Measurements from ENCODE around the gene DPH2. TPM values are rescaled to one million over a fixed set of nuclear protein-coding genes. Genes with fewer than 3 reads are reported as not detected.
A peak's percentile ranks its signal among the peaks of the same experiment; 100 is the strongest.

Gene DPH2
- polyA plus RNA-seq, 3 donors = 10.0 to 21.3 (median 14.6) TPM

GRCh38 chr1:43958351-43959255 lies 11.2 kb upstream of the DPH2 start:
- H3K27ac ChIP-seq (ENCODE audit: low read depth, low read length) = no peak overlapping the region
- 88 to 92% (median 89%) methylated on average over 9 of the region's 9 CpGs for WGBS, 3 donors

GRCh38 chr1:43960798-43961197 lies 9.0 kb upstream of the DPH2 start:
- WGBS, 3 donors = 93 to 95% (median 94%) methylated on average over 8 of the region's 8 CpGs
- no peak overlapping the region for H3K27ac ChIP-seq (ENCODE audit: low read depth, low read length)

GRCh38 chr1:43961692-43962091 lies 8.1 kb upstream of the DPH2 start:
- no peak overlapping the region for H3K27ac ChIP-seq (ENCODE audit: low read depth, low read length)
- WGBS, 3 donors = 81 to 91% (median 86%) methylated on average over 3 of the region's 3 CpGs

- H3K27ac ChIP-seq (ENCODE audit: low read depth, low read length) = no peak overlapping the region
- WGBS, 3 donors = 82 to 92% (median 85%) methylated on average over 2 of the region's 2 CpGs
These were observed 7.5 kb upstream of the DPH2 start for GRCh38 chr1:43962324-43962723.

- 84 to 90% (median 84%) methylated on average over 3 of the region's 3 CpGs for WGBS, 3 donors
- H3K27ac ChIP-seq (ENCODE audit: low read depth, low read length) = no peak overlapping the region
These were observed 6.8 kb upstream of the DPH2 start for GRCh38 chr1:43963006-43963405.

GRCh38 chr1:43963890-43964289 lies 5.9 kb upstream of the DPH2 start:
- 52 to 85% (median 68%) methylated on average over 5 of the region's 5 CpGs for WGBS, 3 donors
- no peak overlapping the region for H3K27ac ChIP-seq (ENCODE audit: low read depth, low read length)

- 86 to 91% (median 90%) methylated on average over 3 of the region's 3 CpGs for WGBS, 3 donors
- H3K27ac ChIP-seq (ENCODE audit: low read depth, low read length) = no peak overlapping the region
These were observed 4.5 kb upstream of the DPH2 start for GRCh38 chr1:43965316-43965715.

- 81 to 95% (median 89%) methylated on average over 6 of the region's 6 CpGs for WGBS, 3 donors
- H3K27ac ChIP-seq (ENCODE audit: low read depth, low read length) = no peak overlapping the region
These were observed 1.4 kb upstream of the DPH2 start for GRCh38 chr1:43968348-43968948.

- WGBS, 3 donors = 47 to 60% (median 58%) methylated on average over 7 of the region's 7 CpGs
- no peak overlapping the region for H3K27ac ChIP-seq (ENCODE audit: low read depth, low read length)
These were observed 429 bp upstream of the DPH2 start for GRCh38 chr1:43969416-43969745.

GRCh38 chr1:43970502-43970901 lies 692 bp downstream of the DPH2 start:
- no peak overlapping the region for H3K27ac ChIP-seq (ENCODE audit: low read depth, low read length)

GRCh38 chr1:43970911-43971310 lies 1.1 kb downstream of the DPH2 start:
- 68 to 92% (median 91%) methylated on average over 9 of the region's 9 CpGs for WGBS, 3 donors
- H3K27ac ChIP-seq (ENCODE audit: low read depth, low read length) = no peak overlapping the region

More at GRCh38 chr1:43970502-43970901, 692 bp downstream of the DPH2 start:
- 50 to 62% (median 52%) methylated on average over 5 of the region's 5 CpGs for WGBS, 3 donors

GRCh38 chr1:43971336-43971980 lies 1.6 kb downstream of the DPH2 start:
- WGBS, 3 donors = 92 to 97% (median 96%) methylated on average over 17 of the region's 17 CpGs
- no peak overlapping the region for H3K27ac ChIP-seq (ENCODE audit: low read depth, low read length)

- 26 to 45% (median 37%) methylated on average over 9 of the region's 9 CpGs for WGBS, 3 donors
- H3K27ac ChIP-seq (ENCODE audit: low read depth, low read length) = no peak overlapping the region
These were observed 4.2 kb downstream of the DPH2 start for GRCh38 chr1:43973981-43974442.

GRCh38 chr1:43974443-43975248 lies 4.8 kb downstream of the DPH2 start, which contains the start of gene ATP6V0B:
TSS of gene ATP6V0B (plus strand) at chr1:43974960. CDS start at chr1:43975041, 81 bp downstream.
- WGBS, 3 donors = 0% methylated on average over 78 to 93 of the region's 93 CpGs
- peak within 1 kb of the TSS; percentile 29 for H3K27ac ChIP-seq (ENCODE audit: low read depth, low read length)

- H3K27ac ChIP-seq (ENCODE audit: low read depth, low read length) = peak overlapping the region; percentile 29
- WGBS, 3 donors = 1% methylated on average over 34 of the region's 34 CpGs
These were observed 5.6 kb downstream of the DPH2 start for GRCh38 chr1:43975249-43975961.

- H3K27ac ChIP-seq (ENCODE audit: low read depth, low read length) = no peak overlapping the region
- WGBS, 3 donors = 48 to 87% (median 83%) methylated on average over 4 of the region's 4 CpGs
These were observed 6.2 kb downstream of the DPH2 start for GRCh38 chr1:43976045-43976444.

- no peak overlapping the region for H3K27ac ChIP-seq (ENCODE audit: low read depth, low read length)
- 84 to 93% (median 91%) methylated on average over 8 of the region's 8 CpGs for WGBS, 3 donors
These were observed 7.1 kb downstream of the DPH2 start for GRCh38 chr1:43976890-43977289.

Measured in adipose tissue (tissue), 3 donors.